Breast epithelium (tissue), 4 donors: ENCODE measurements around the gene TACR2. TPM values are rescaled to one million over a fixed set of nuclear protein-coding genes. Genes with fewer than 3 reads are reported as not detected.

Experiments
- DNase-seq, 2 donors: peaks; one replicate each; pipeline ENCODE4 v3.0.0-alpha.2; 2019; ENCODE audit warnings: low spot score in 2 of 2
- H3K27ac ChIP-seq, 2 donors: fragments of 200-600 bp; sonication (generic) in 1 of 2; one replicate each; pipeline ENCODE4 v1.5.1; 2016 to 2019; ENCODE audit warnings: mild to moderate bottlenecking in 1 of 2
- H3K27me3 ChIP-seq, 2 donors: fragments of 200-600 bp; sonication (generic) in 1 of 2; one replicate each; pipeline versions ENCODE4 v1.5.1 to v1.6.0; 2017 to 2019; ENCODE audit warnings: control low read depth in 1 of 2, mild to moderate bottlenecking in 1 of 2
- H3K36me3 ChIP-seq: fragments of 200-600 bp; one replicate; pipeline ENCODE4 v1.5.1; 2019
- H3K4me1 ChIP-seq, 2 donors: fragments of 200-600 bp; sonication (generic); one replicate each; pipeline ENCODE4 v1.5.1; 2016 to 2019; ENCODE audit warnings: control low read depth in 1 of 2
- H3K4me3 ChIP-seq, 3 donors: fragments of 200-600 bp; sonication (generic); 1 replicate in 2 of 3; 2 replicates in 1 of 3; pipeline ENCODE4 v1.5.1; 2016 to 2019; ENCODE audit warnings: mild to moderate bottlenecking in 3 of 3, moderate library complexity in 2 of 3
- H3K9me3 ChIP-seq, 2 donors: fragments of 200-600 bp; sonication (generic) in 1 of 2; one replicate each; pipeline ENCODE4 v1.5.1; 2016 to 2019; ENCODE audit warnings: control low read depth in 1 of 2
- POLR2A ChIP-seq: fragments of 450-650 bp; IDR thresholded peaks from one replicate; pipeline ENCODE4 v1.6.1; 2016; ENCODE audit warnings: antibody characterized with exemption, mild to moderate bottlenecking, moderate library complexity
- POLR2AphosphoS5 ChIP-seq, 3 donors: sonication (generic); formaldehyde crosslinking; IDR thresholded peaks; one replicate each; pipeline ENCODE4 v1.6.1; 2017; ENCODE audit warnings: antibody characterized with exemption in 3 of 3
- intact Hi-C: fragments of 100-400 bp; cut with DNase I; formaldehyde crosslinking; loops from one replicate; pipeline ENCODE4 v1.15.1; 2023; ENCODE audit warnings: low total_unique reads
- total RNA-seq, 3 donors: library from RNA; depleted of rRNA; stranded (reverse); fragments of >200 nt; gene quantifications; one replicate each; pipeline ENCODE4 v1.1.0, GENCODE V29; 2016
- TF ChIP-seq, protein P1 (sequence below), 3 donors: fragments of 450-650 bp; IDR thresholded peaks; one replicate each; pipeline ENCODE4 v1.5.1; 2016 to 2017; ENCODE audit warnings: antibody characterized with exemption in 3 of 3, mild to moderate bottlenecking in 3 of 3, moderate library complexity in 3 of 3

The TACR2 gene
- total RNA-seq, 3 donors from 2014 or later: 0.66 to 3.2 (median 0.73) TPM

DNA sequence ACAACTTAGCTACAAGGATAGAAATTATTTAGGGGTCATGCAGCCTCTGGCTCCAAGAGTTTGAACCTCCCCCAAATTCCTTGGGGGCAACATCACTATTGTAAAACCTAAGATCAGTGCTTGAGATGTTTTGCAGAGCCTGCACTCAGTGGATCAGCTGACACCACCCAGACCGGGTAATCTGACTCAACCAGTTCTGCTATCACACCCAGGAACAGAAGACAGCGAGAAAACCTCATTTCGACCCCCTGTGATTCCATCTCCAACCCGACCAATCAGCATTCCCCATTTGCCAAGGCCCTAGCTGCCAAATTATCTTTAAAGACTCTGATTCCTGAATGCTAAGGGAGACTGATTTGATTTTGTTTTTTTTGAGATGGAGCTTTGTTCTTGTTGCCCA is 5.2 kb downstream of the TACR2 start:
- Histone ChIP-seq H3K27me3 (no peaks in the 10 kb centered on the region), H3K4me3 (no peak overlapping the region), H3K4me1 (no peaks in the 10 kb centered on the region), H3K9me3 (no peaks in the 10 kb centered on the region), H3K27ac (no peak overlapping the region), H3K36me3 (no peaks in the 10 kb centered on the region)
- TF ChIP-seq, protein P1, sequence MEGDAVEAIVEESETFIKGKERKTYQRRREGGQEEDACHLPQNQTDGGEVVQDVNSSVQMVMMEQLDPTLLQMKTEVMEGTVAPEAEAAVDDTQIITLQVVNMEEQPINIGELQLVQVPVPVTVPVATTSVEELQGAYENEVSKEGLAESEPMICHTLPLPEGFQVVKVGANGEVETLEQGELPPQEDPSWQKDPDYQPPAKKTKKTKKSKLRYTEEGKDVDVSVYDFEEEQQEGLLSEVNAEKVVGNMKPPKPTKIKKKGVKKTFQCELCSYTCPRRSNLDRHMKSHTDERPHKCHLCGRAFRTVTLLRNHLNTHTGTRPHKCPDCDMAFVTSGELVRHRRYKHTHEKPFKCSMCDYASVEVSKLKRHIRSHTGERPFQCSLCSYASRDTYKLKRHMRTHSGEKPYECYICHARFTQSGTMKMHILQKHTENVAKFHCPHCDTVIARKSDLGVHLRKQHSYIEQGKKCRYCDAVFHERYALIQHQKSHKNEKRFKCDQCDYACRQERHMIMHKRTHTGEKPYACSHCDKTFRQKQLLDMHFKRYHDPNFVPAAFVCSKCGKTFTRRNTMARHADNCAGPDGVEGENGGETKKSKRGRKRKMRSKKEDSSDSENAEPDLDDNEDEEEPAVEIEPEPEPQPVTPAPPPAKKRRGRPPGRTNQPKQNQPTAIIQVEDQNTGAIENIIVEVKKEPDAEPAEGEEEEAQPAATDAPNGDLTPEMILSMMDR (IDR thresholded peaks at IDR 0.05): no peak
- TF ChIP-seq POLR2A (no peak), POLR2AphosphoS5 (IDR thresholded peaks at IDR 0.05) (no peak)
- DNase-seq: no peak
- intact Hi-C loops: no loop called here

DNA sequence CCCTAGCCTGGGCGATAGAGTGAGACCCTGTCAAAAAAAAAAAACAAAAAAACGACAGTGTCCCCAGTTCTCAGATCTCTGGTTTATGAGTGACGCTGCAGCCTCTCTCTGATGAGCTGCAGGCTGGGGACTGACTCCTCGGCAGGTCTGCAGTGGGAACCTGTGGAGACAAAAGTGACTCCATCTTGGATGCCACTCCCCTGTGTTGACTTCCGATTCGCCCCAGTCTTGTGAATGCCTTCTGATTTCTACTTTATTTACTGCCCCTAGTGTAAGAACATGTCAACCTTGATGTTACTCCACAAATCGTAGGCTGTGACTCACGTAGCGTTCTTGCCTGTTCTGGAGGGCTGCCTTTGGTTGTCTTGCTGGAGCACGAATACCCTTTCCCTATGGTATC is 6.2 kb downstream of the TACR2 start:
- DNase-seq: no peak
- Histone ChIP-seq H3K9me3 (no peaks in the 10 kb centered on the region), H3K27ac (peak overlapping the region; percentile 6 to 25), H3K27me3 (no peaks in the 10 kb centered on the region), H3K4me1 (no peaks in the 10 kb centered on the region), H3K36me3 (no peaks in the 10 kb centered on the region), H3K4me3 (no peak overlapping the region)
- intact Hi-C loops: no loop called here
- TF ChIP-seq, protein P1 (IDR thresholded peaks at IDR 0.05): no peak
- no peak for TF ChIP-seq POLR2A
- TF ChIP-seq POLR2AphosphoS5 (IDR thresholded peaks at IDR 0.05): no peak

DNA sequence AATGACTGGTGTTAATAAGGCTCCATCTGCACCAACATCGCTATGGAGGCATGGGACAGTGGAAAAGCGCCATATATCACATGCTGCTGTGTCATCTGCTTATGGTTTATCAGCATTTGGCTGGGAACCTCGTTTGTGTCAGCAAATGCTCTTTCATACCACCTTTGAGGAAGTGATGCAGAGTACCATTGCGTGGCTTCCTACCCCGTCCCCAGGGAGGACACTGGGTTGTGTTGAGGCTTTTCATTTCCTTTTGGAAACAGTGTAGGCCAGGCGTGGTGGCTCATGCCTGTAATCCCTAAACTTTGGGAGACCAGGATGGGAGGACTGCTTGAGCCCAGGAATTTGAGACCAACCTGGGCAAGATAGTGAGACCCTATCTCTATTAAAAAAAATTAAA is 6.8 kb downstream of the TACR2 start:
- intact Hi-C loops: loop anchor here (5.0 kb wide), 1 partner anchor 173 kb away; no protein-coding TSS in a partner anchor
- peak in 1 of 2 donors; percentile 40 for DNase-seq
- TF ChIP-seq POLR2A (no peak), POLR2AphosphoS5 (IDR thresholded peaks at IDR 0.05) (peak; percentile 14 to 26 (median 21))
- TF ChIP-seq, protein P1 (IDR thresholded peaks at IDR 0.05): no peak
- no peaks in the 10 kb centered on the region for H3K36me3 ChIP-seq
- no peaks in the 10 kb centered on the region for H3K4me1 ChIP-seq
- H3K9me3 ChIP-seq: no peaks in the 10 kb centered on the region
- no peak overlapping the region for H3K27ac ChIP-seq
- no peaks in the 10 kb centered on the region for H3K27me3 ChIP-seq
- H3K4me3 ChIP-seq: no peak overlapping the region

DNA sequence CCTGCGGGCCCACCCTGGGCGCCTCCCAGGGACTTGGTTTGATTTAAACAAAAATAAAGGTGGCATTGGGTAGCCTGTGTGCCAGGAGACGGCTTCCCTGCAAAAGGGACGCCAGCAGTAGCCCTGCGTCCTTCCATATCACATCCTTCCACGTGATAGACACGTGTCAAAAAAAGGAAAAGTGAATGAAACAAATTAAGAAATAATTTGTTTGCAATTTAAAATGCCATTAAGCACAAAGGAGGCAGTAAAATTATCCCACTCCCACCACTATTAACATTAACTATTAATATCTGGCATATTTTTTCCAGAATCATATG is 7.6 kb downstream of the TACR2 start:
- Histone ChIP-seq H3K27me3 (no peaks in the 10 kb centered on the region), H3K9me3 (no peaks in the 10 kb centered on the region), H3K4me1 (no peaks in the 10 kb centered on the region), H3K27ac (peak overlapping the region; percentile 79 to 88), H3K36me3 (no peaks in the 10 kb centered on the region), H3K4me3 (peak overlapping the region; percentile 39 to 61 (median 54))
- intact Hi-C loops: loop anchor here (5.0 kb wide), 1 partner anchor 172 kb away; no protein-coding TSS in a partner anchor
- TF ChIP-seq POLR2A (no peak), POLR2AphosphoS5 (IDR thresholded peaks at IDR 0.05) (peak in 1 of 3 donors; percentile 2)
- TF ChIP-seq, protein P1 (IDR thresholded peaks at IDR 0.05): peak in 1 of 3 donors; percentile 5
- DNase-seq: no peak

DNA sequence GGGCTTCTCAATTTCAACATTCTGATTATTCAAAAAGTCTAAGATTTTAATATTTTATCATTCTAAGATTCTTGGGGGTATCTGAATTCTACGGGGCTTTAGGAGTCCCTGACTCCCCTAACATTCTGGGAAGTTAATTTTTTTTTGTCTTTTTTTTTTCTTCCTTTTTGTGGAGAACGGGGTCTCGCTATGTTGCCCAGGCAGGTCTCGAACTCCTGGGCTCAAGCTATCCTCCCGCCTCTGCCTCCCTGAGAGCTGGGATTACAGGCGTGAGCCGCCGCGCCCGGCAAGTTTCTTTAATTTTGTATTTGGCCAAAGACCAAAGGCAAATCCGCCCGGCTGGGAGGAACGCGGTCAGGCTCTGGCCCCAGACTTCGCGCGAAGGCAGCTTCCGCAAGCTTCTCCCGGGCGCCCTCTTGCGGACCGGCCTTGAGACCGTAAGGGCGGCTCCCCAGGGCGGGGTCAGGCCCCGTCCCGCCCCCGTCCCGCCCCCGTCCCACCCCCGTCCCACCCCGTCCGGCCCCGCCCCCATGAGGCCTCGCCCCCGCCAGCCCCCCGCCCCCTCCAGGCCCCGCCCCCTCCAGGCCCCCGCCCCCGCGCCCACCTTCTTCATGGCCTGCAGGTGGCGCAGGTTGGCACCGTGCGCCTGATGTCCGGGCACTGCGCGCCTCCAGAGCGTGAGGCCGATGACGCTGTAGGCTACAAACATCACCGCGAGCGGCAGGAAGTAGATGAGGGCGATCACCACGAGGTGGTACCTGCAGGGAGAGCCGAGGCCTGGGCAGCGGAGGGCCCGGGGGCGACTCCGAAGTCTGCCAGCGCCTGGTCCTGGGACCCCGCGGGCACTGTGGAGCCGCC is 8.2 kb downstream of the TACR2 start:
- Histone ChIP-seq H3K36me3 (no peaks in the 10 kb centered on the region), H3K4me3 (peak overlapping the region; percentile 39 to 61 (median 54)), H3K9me3 (no peaks in the 10 kb centered on the region), H3K4me1 (no peaks in the 10 kb centered on the region), H3K27ac (peak overlapping the region; percentile 79 to 88), H3K27me3 (no peaks in the 10 kb centered on the region)
- TF ChIP-seq POLR2A: no peak
- TF ChIP-seq POLR2AphosphoS5 (IDR thresholded peaks at IDR 0.05): peak; percentile 54 to 64 (median 60)
- TF ChIP-seq, protein P1 (IDR thresholded peaks at IDR 0.05): peak; percentile 41 to 62 (median 46)
- intact Hi-C loops: loop anchor here (5.0 kb wide), 1 partner anchor 171 kb away; no protein-coding TSS in a partner anchor
- DNase-seq: peak; percentile 90 to 94
